Stimulated activated naive CD8-positive, alpha-beta T cell treated with anti-CD3 and anti-CD28 coated beads, Interleukin-15, amount 100 ng/mL, for 72 hours (primary cell): ENCODE data around the gene ARID1B.

Experiments
- ATAC-seq: fragments of 150-1000 bp; cut with Tn5 transposase; 2 replicates; pipeline ENCODE4 v1.10.0; 2021; ENCODE audit warnings: mild to moderate bottlenecking, moderate library complexity
- DNase-seq, 2 donors: peaks; one replicate each; pipeline ENCODE4 v3.0.0; 2021 to 2022
- H3K27ac Mint-ChIP-seq, 2 donors: one replicate each; pipeline ENCODE4 v1.8.0; 2022; ENCODE audit warnings: mild to moderate bottlenecking in 2 of 2, mixed read lengths in 2 of 2, moderate library complexity in 2 of 2
- H3K27me3 Mint-ChIP-seq: one replicate; pipeline ENCODE4 v1.8.0; 2022; ENCODE audit warnings: mixed read lengths
- H3K4me1 Mint-ChIP-seq: one replicate; pipeline ENCODE4 v1.8.0; 2022; ENCODE audit warnings: mild to moderate bottlenecking, mixed read lengths
- H3K4me3 Mint-ChIP-seq, 2 donors: one replicate each; pipeline ENCODE4 v1.8.0; 2022; ENCODE audit warnings: mild to moderate bottlenecking in 2 of 2, mixed read lengths in 2 of 2, moderate library complexity in 1 of 2
- H3K9me3 Mint-ChIP-seq, 2 donors: one replicate each; pipeline ENCODE4 v1.8.0; 2022; ENCODE audit warnings: mixed read lengths in 2 of 2

Gene ARID1B

DNA sequence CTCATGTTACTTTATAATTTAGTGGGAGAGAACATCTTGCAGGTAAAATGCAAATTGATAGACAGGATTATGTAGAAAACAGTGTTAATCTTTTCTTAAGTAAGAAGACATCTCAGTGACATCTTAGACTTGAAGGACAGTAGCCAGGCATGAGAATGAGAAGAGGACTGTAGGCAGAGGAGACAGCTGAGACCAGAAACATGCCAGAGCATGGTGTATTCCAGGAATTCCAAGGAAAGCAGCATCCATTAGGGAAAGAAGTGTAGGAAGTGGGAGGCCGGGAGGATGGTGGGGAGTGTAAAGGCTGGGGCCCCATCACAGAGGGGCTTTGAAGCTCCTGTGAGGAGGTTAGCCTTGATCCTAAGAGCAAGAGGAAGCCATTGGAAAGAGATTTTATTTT is 225.6 kb downstream of the ARID1B start:
- no peak overlapping the region for H3K27ac Mint-ChIP-seq

DNA sequence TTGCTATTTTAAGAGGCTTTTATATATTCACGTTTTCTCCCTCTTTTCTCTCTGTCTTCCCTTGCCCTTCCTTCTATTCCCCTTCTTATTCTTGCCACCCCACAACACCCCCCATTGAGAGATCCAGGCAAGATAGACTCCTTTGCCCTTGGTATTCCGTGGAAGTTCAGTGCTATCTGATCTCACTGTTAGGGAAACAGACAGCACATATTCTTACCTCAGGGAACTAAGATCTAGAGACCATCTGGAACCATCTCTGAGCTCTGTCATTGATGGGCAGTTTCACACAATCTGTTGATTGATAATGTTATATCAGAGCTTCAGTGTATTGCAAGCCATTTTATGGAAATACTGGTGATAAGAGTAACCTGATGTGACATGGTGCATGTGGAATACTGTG is 228.8 kb downstream of the ARID1B start:
- no peaks in the 10 kb centered on the region for H3K27me3 Mint-ChIP-seq
- H3K27ac Mint-ChIP-seq: no peak overlapping the region

More for the DNA sequence above, 225.6 kb downstream of the ARID1B start:
- H3K4me1 Mint-ChIP-seq: peaks cover 33% of the 10 kb centered on the region
- ATAC-seq (no peak), DNase-seq (no peak)
- no peaks in the 10 kb centered on the region for H3K9me3 Mint-ChIP-seq
- no peaks in the 10 kb centered on the region for H3K27me3 Mint-ChIP-seq
- no peak overlapping the region for H3K4me3 Mint-ChIP-seq

DNA sequence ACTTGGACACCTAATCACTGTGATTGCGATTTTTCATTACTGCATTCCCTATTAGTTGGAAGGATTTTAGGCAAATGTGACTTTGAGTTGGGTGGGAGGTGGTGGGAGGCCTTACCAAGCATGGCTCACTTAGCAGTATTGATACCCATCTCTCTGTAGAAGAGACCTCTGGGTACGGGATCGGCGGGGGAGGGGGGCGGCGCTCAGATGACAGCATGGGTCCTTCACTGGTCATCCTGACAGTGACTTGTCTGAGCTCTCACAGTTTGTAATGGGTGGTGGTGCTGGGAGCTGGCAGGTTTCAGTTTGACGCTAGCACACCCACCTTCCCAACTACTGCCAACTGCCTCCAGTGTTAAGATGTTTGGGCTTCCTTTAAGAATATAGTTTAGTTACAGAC is 231.4 kb downstream of the ARID1B start:
- DNase-seq (no peak), ATAC-seq (no peak)
- Mint-ChIP-seq H3K9me3 (no peaks in the 10 kb centered on the region), H3K27ac (no peak overlapping the region), H3K4me1 (peaks cover 36% of the 10 kb centered on the region), H3K27me3 (no peaks in the 10 kb centered on the region), H3K4me3 (no peak overlapping the region)

More for the DNA sequence above, 228.8 kb downstream of the ARID1B start:
- peaks cover 39% of the 10 kb centered on the region for H3K4me1 Mint-ChIP-seq
- DNase-seq (no peak), ATAC-seq (no peak)
- no peaks in the 10 kb centered on the region for H3K9me3 Mint-ChIP-seq
- H3K4me3 Mint-ChIP-seq: no peak overlapping the region

DNA sequence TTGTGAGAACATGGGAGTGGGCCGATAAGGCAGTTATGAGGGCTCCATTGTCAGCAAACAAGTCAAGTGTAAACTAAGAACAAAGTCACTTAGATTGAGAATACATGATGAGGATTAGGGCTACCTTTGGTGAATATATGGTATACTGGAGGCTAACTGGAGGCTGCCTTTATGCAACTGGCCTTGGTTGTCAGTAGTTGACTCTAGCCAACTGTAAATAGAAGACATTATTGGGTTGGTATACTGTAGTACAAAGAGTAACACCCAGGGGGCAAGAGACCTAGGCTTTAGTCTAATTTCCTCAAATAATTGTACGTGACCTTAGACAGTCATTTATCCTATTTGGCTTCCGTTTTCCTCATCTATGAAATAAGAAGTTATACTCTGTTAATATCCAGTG is 235.2 kb downstream of the ARID1B start:
- no peaks in the 10 kb centered on the region for H3K27me3 Mint-ChIP-seq
- no peak overlapping the region for H3K4me3 Mint-ChIP-seq
- no peaks in the 10 kb centered on the region for H3K9me3 Mint-ChIP-seq
- ATAC-seq (no peak), DNase-seq (no peak)
- no peak overlapping the region for H3K27ac Mint-ChIP-seq
- H3K4me1 Mint-ChIP-seq: peaks cover 35% of the 10 kb centered on the region

DNA sequence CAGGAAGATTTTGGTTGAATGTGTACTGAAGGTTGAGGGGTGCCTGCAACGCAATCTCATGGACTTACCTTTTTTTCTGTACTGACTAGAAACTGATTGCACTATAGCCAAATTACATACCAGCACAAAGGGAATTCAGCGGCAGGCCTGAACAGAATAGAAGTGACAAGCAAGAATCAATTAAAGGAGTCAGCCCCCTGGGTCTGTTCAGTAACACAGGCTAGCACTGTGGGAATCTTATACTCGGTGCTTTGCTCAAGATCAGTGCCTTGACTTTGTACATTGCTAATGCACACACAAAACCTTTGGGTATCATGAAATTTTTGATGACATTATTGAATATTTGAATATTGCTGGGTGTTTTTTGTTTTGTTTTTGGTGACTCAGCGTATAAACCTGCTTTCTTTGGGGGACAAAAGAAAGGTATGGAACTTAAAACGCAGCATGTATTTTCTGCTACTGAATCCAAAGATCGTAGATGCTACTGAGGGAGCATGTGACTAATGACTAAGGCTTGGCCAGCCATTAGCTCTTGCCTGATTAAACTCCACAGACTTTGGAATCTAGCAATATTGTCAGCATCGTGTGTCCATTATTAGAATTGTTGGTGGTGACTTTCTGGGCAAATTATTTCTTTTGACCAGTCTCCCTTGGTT is 236.6 kb downstream of the ARID1B start:
- peaks cover 41% of the 10 kb centered on the region for H3K4me1 Mint-ChIP-seq
- no peak overlapping the region for H3K27ac Mint-ChIP-seq
- ATAC-seq (no peak), DNase-seq (no peak)
- H3K9me3 Mint-ChIP-seq: no peaks in the 10 kb centered on the region
- H3K4me3 Mint-ChIP-seq: no peak overlapping the region
- no peaks in the 10 kb centered on the region for H3K27me3 Mint-ChIP-seq

DNA sequence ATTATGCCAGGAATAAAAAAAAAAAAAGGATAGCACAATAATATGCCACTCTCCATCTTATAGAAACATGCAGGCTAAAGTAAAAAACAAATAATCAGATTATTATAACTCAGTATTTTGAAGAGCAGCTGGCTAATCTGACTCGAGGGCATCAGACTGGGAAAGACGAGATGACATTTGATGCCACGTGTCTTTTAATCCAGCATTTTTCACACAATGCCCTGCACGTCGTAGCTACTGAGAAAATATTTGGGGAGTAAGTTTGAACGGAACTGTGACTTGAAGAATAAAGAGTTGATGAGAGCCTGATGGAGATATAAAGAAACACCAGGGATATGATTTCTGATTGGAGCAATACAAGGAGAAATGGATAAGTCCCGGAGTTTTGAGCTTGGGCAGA is 237.7 kb downstream of the ARID1B start:
- Mint-ChIP-seq H3K27ac (no peak overlapping the region), H3K4me3 (no peak overlapping the region), H3K4me1 (peaks cover 42% of the 10 kb centered on the region), H3K9me3 (no peaks in the 10 kb centered on the region), H3K27me3 (no peaks in the 10 kb centered on the region)
- no peak for DNase-seq
- no peak for ATAC-seq

DNA sequence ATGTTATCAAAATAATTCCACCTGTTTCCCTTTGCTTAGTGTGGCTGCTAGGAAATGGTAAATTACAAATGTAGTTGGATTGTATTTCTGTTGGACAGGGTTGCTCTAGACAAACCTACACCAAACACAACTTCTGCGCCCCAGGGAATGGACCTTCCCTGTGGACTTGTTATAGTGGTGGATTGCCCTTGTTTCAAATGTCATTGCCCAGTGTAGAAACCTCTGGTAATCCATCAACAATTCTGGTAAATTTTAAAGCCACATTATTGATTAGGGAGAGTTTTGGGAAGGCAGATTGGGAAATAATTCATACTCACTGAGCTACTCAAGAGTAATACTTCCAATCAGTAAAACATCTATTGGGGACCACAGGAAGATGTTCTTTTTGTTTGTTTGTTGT is 239.8 kb downstream of the ARID1B start:
- no peak for DNase-seq
- peaks cover 34% of the 10 kb centered on the region for H3K4me1 Mint-ChIP-seq
- no peak for ATAC-seq
- H3K27ac Mint-ChIP-seq: peak overlapping the region in 1 of 2 donors; percentile 27
- no peaks in the 10 kb centered on the region for H3K27me3 Mint-ChIP-seq
- H3K4me3 Mint-ChIP-seq: no peak overlapping the region
- no peaks in the 10 kb centered on the region for H3K9me3 Mint-ChIP-seq

DNA sequence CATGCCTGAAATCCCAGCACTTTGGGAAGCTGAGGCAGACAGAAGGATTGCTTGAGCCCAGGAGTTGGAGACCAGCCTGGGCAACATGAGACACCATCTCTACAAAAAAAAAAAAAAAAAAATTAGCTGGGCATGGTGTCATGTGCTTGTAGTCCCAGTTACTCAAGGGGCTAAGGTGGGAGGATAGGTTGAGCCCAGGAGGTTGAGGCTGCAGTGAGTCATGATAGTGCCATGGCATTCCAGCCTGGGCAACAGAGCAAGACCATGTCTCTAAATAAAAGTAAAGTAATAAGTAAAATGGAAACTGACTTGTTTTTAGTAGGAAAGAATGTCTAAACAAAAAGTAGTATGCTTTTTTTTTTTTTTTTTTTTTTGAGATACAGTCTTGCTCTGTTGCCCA is 240.7 kb downstream of the ARID1B start:
- DNase-seq (no peak), ATAC-seq (no peak)
- H3K9me3 Mint-ChIP-seq: no peaks in the 10 kb centered on the region
- no peaks in the 10 kb centered on the region for H3K27me3 Mint-ChIP-seq
- no peak overlapping the region for H3K4me3 Mint-ChIP-seq
- H3K27ac Mint-ChIP-seq: peak overlapping the region in 1 of 2 donors; percentile 13
- peaks cover 42% of the 10 kb centered on the region for H3K4me1 Mint-ChIP-seq

DNA sequence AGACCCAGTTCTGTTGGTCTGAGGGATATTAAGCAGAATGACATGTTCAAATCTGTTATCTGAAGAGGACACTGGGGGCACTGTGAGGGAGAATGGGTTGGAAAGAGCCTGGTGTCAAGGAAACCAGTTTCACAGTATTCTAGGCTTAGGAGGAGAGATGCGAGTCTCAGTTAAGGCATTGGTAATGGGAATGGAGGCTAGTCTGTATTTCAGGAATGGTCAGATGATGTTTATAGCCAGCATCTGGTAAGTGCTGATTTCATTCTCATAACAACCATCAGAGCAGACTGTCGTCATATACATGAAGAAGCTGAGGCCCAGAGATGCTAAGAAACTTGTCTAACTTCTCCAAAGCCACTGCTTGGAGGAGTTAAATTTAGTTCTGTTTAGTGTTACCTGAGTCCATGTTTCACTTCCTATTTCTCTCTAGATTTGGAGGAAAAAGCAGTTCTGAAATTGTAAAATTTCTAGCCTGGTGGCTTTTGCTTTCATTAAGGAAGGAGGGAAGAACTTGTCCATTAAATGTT is 242.0 kb downstream of the ARID1B start:
- Mint-ChIP-seq H3K9me3 (no peaks in the 10 kb centered on the region), H3K27ac (peak overlapping the region in 1 of 2 donors; percentile 10), H3K4me1 (peaks cover 42% of the 10 kb centered on the region), H3K4me3 (peak overlapping the region; percentile 36 to 64), H3K27me3 (no peaks in the 10 kb centered on the region)
- no peak for ATAC-seq
- no peak for DNase-seq

DNA sequence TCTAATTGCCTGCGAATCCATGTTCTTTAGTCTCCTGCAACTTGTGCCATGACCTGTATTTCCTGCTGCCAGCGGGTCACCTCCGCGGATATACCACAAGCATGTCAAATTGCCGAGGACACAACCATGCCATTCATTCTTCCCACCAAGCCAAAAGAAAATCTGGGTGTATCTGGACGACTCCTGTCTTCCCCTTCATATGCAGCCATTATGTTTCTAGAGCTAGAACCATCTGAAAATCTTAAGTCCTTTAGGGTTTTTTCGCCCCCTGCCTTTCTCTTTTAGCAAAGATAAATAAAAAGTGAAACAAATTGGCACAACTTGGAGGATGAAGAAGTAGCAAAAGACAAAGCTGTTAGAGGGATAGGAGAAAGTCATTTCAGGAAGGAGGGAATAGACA is 242.6 kb downstream of the ARID1B start:
- peak overlapping the region; percentile 4 to 90 for H3K27ac Mint-ChIP-seq
- H3K4me3 Mint-ChIP-seq: peak overlapping the region; percentile 64 to 96
- DNase-seq (no peak), ATAC-seq (no peak)
- H3K4me1 Mint-ChIP-seq: peaks cover 42% of the 10 kb centered on the region
- no peaks in the 10 kb centered on the region for H3K9me3 Mint-ChIP-seq
- no peaks in the 10 kb centered on the region for H3K27me3 Mint-ChIP-seq

DNA sequence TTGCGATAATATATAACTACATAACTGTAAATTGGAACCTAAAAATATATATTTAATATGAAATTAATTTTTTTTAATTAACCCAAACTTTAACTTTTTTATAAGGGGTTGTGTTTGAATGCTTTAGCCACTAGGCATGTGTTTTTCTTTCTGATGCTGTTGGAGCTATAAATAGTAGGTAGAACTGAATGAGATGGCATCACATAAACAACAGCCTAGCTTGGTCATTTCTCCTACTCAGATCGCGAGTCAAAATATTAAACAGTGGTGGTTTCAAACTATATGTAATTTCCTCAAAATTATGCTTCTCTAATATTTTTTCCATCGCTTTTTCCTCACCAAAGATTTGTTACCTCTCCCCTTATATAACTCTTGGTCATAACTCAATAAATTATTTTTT is 243.2 kb downstream of the ARID1B start:
- ATAC-seq (no peak), DNase-seq (no peak)
- H3K4me3 Mint-ChIP-seq: peak overlapping the region; percentile 96
- H3K9me3 Mint-ChIP-seq: no peaks in the 10 kb centered on the region
- no peaks in the 10 kb centered on the region for H3K27me3 Mint-ChIP-seq
- peak overlapping the region; percentile 98 to 99 for H3K27ac Mint-ChIP-seq
- peaks cover 49% of the 10 kb centered on the region for H3K4me1 Mint-ChIP-seq

DNA sequence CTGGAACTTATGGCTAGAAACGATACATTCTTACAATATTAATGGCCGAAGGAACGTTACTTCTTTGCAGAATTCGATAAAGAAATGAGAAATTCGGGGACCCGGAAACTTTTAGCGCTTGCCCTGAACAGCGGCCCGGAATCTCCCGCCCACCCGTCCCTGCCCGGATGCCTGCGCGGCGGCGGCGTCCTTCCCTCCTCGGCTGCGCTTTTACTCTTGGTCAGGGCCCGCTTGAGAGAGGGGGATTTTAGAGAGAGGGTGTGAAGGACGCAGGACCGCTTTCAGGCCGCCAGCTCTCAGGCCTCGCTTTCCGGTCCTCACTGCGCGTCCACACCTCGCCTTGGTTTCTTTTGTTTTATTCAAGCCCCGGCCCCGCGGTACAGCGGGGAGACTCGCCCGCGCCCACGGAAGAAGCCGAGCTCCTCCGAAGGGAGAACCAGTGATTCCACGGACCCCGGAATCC is 243.7 kb downstream of the ARID1B start:
- Mint-ChIP-seq H3K4me1 (peaks cover 53% of the 10 kb centered on the region), H3K27ac (peak overlapping the region; percentile 98 to 99), H3K9me3 (no peaks in the 10 kb centered on the region), H3K4me3 (peak overlapping the region; percentile 96), H3K27me3 (no peaks in the 10 kb centered on the region)
- DNase-seq (peak in 1 of 2 donors; percentile 83), ATAC-seq (peak; percentile 65)

DNA sequence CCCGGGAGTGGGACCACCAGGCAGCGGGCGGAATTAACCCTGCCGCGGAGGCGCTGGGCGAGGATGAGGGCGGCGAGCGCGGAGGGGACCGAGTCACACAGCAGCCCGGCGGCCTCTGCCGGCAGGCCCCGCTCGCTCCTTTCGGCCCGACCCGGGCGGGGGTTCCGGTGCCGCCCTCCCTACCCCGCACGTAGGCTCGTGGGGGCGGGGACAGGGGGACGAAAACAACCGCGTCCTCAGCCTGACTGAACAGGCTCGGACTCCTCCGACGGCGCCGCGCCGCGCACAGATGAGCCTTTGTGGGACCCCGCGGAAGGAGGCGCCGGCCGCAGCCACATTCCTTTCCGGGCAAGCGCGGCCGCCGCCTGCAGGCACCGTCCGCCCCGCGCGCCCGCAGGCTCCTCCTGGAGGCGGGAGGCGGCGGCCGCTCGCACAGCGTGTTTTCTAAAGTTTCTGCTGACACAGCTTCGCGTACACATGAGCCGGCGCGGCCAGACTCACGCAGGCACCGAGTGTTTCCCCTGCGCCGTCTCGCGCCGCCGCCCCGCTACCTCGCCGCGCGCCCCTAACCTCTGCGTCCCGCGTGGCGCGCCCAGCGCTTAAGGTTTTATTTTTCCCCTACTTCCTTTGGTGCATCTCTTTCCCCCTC is 244.3 kb downstream of the ARID1B start:
- peaks cover 53% of the 10 kb centered on the region for H3K4me1 Mint-ChIP-seq
- DNase-seq: peak; percentile 94 to 96
- peak overlapping the region; percentile 99 to 100 for H3K27ac Mint-ChIP-seq
- H3K9me3 Mint-ChIP-seq: no peaks in the 10 kb centered on the region
- peak overlapping the region; percentile 96 for H3K4me3 Mint-ChIP-seq
- H3K27me3 Mint-ChIP-seq: no peaks in the 10 kb centered on the region
- peak; percentile 92 for ATAC-seq

DNA sequence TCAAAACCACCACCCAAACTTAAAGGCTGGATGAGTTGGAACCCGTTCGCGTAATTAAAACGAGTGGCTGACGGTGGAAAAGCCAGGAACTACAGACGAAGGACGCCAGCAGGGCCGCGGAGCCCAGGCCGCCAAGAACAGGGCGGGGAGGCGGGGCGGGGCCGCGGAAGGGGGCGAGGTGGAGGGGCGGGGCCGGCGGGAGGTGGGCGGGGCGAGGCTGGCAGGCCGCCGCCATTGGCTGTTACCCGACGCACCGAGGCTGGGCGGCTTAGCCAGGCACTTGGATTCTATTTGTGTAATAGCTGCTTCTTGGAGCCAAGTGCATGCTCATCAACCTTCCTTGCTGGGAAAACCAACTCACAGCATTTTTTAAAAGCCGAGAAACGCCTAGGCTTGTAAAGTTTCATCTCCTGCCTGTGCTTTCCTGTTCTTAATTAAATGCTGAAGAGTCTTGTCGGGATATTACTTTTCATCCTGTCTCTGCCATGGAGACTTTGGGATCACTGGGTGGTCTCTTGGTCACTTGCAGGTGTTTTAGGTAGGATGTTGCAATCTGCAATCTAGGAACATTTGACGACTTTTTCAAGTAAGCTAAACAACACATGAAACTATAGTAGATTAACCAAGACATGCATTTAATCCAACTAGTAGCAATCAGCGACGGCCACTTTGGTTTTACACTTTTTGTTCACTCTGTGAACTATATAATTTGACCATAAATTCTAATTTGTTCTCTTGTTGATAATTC is 245.0 kb downstream of the ARID1B start:
- Mint-ChIP-seq H3K27me3 (no peaks in the 10 kb centered on the region), H3K4me3 (peak overlapping the region; percentile 96), H3K9me3 (no peaks in the 10 kb centered on the region), H3K27ac (peak overlapping the region; percentile 99 to 100), H3K4me1 (peaks cover 48% of the 10 kb centered on the region)
- peak; percentile 80 to 81 for DNase-seq
- ATAC-seq: peak; percentile 73

DNA sequence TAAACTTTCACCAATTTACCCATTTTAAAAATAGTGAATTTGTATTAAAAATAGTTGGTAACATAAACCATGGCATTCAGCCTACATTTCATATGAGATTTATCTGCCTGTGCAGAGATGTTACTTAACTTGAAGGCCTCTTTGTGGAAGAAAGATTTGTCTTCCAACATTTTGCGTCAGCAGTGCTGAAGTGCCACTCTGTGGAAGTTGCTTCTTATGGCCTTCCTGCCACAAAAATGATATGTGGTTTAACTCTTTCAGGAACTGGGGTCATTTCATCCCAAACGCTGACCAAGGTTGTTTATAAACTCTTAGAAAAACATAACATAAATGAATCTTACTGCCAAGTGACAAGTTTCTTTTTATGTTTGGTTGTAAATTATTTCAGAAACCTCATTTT is 246.8 kb downstream of the ARID1B start:
- ATAC-seq (no peak), DNase-seq (no peak)
- Mint-ChIP-seq H3K4me1 (peaks cover 30% of the 10 kb centered on the region), H3K27me3 (no peaks in the 10 kb centered on the region), H3K9me3 (no peaks in the 10 kb centered on the region), H3K27ac (no peak overlapping the region), H3K4me3 (no peak overlapping the region)

DNA sequence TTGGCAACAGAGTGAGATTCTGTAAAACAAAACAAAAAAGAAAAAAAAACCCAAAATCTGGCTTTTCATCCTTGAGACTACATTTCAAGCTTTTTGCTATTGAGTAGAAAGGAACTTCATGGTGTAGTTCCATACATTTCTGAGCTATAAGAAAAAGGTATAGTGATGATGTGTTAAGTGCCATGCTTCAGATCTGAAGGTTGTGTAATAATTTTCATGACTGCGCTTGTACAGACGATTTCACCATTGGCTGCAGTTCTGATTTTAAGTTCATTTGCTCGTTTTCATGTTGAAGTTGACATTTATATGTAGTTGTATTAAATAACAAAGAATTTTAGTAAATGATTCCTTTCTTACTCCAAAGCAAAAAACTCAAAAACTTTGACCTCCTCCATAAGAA is 247.6 kb downstream of the ARID1B start:
- DNase-seq: no peak
- no peak overlapping the region for H3K4me3 Mint-ChIP-seq
- ATAC-seq: no peak
- peaks cover 0 to 4% of the 10 kb centered on the region in 2 donors for H3K9me3 Mint-ChIP-seq
- peaks cover 23% of the 10 kb centered on the region for H3K4me1 Mint-ChIP-seq
- no peaks in the 10 kb centered on the region for H3K27me3 Mint-ChIP-seq
- H3K27ac Mint-ChIP-seq: no peak overlapping the region
